Gastroesophageal sphincter (tissue), 3 donors: Measurements from ENCODE around the gene PSMD5.

ENCODE experiments used
- CTCF ChIP-seq, 4 experiments: fragments of 200-600 bp in 2 of 4; fragments of 450-650 bp in 2 of 4; sonication (generic) in 1 of 4; IDR thresholded peaks; one replicate each; pipeline ENCODE4 v1.5.1; 2017 to 2019; ENCODE audit warnings: antibody characterized with exemption in 4 of 4, mild to moderate bottlenecking in 2 of 4, moderate library complexity in 2 of 4
- POLR2A ChIP-seq, 2 donors: fragments of 450-650 bp; IDR thresholded peaks; one replicate each; pipeline ENCODE4 v1.6.1; 2017; ENCODE audit warnings: antibody characterized with exemption in 2 of 2, mild to moderate bottlenecking in 2 of 2, moderate library complexity in 1 of 2
- POLR2AphosphoS5 ChIP-seq: sonication (generic); formaldehyde crosslinking; IDR thresholded peaks from one replicate; pipeline ENCODE4 v1.6.1; 2017; ENCODE audit warnings: antibody characterized with exemption

GRCh38 chr9:120818595-120818994 lies 24.1 kb downstream of the PSMD5 start:
- TF ChIP-seq POLR2AphosphoS5 (no peak), CTCF (IDR thresholded peaks at IDR 0.05) (no peak), POLR2A (IDR thresholded peaks at IDR 0.05) (no peak)
